ENCODE measurements around the gene DNHD1.

DNA sequence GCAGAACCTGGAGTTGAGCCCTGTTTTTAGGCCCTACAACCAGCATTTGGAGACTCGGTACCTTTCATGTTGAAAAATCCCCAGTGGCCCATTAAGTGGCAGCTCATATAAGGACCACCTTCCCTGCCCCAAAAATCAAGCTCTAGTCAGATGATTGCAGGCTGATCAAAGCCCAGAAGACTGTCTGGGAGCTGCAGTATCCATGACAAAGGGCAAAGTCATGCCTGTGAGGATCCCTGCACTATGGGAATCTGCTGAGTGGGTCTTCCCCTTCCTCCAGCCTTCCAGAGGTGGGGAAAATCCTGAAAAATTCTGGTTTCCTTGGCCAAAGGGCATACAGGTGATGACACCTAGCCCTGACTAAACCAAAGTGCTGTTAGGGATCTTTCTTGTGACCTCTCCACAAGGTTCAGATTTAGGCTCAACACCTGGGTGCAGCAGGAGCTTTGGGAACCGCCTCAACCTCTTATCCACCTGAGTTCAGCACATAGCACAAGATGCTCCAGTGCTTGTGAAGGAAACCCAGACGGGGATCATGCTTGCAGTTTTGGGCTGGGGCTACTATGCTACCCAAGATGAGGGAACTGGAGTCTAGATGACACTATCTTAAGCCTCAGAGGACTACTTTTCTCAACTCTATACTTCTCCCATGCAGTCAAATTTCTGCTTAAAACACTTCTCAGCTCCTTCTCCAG is 22.1 kb upstream of the DNHD1 start:
- TF ChIP-seq RAD21 (IDR thresholded peaks at IDR 0.05; ENCODE audit: low read depth) (no peak), YY1 (IDR thresholded peaks at IDR 0.05; ENCODE audit: low read depth) (no peak), EP300 (IDR thresholded peaks at IDR 0.05; ENCODE audit: borderline replicate concordance) (no peak), NFIC (IDR thresholded peaks at IDR 0.05) (no peak), TAF1 (IDR thresholded peaks at IDR 0.05; ENCODE audit: low read depth) (no peak), EGR1 (IDR thresholded peaks at IDR 0.05) (no peak), CEBPB (IDR thresholded peaks at IDR 0.05) (no peak), CREB1 (IDR thresholded peaks at IDR 0.05; ENCODE audit: low read depth) (no peak), FOXM1 (IDR thresholded peaks at IDR 0.05; ENCODE audit: borderline replicate concordance, low read depth) (no peak), TEAD4 (IDR thresholded peaks at IDR 0.05) (no peak), TCF12 (IDR thresholded peaks at IDR 0.05; ENCODE audit: low read depth) (no peak)
- TF ChIP-seq, protein P1, sequence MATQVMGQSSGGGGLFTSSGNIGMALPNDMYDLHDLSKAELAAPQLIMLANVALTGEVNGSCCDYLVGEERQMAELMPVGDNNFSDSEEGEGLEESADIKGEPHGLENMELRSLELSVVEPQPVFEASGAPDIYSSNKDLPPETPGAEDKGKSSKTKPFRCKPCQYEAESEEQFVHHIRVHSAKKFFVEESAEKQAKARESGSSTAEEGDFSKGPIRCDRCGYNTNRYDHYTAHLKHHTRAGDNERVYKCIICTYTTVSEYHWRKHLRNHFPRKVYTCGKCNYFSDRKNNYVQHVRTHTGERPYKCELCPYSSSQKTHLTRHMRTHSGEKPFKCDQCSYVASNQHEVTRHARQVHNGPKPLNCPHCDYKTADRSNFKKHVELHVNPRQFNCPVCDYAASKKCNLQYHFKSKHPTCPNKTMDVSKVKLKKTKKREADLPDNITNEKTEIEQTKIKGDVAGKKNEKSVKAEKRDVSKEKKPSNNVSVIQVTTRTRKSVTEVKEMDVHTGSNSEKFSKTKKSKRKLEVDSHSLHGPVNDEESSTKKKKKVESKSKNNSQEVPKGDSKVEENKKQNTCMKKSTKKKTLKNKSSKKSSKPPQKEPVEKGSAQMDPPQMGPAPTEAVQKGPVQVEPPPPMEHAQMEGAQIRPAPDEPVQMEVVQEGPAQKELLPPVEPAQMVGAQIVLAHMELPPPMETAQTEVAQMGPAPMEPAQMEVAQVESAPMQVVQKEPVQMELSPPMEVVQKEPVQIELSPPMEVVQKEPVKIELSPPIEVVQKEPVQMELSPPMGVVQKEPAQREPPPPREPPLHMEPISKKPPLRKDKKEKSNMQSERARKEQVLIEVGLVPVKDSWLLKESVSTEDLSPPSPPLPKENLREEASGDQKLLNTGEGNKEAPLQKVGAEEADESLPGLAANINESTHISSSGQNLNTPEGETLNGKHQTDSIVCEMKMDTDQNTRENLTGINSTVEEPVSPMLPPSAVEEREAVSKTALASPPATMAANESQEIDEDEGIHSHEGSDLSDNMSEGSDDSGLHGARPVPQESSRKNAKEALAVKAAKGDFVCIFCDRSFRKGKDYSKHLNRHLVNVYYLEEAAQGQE (IDR thresholded peaks at IDR 0.05; ENCODE audit: low read depth) = no peak
- TF ChIP-seq, protein P2, sequence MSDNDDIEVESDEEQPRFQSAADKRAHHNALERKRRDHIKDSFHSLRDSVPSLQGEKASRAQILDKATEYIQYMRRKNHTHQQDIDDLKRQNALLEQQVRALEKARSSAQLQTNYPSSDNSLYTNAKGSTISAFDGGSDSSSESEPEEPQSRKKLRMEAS (IDR thresholded peaks at IDR 0.05) = no peak
- TF ChIP-seq, protein P3, sequence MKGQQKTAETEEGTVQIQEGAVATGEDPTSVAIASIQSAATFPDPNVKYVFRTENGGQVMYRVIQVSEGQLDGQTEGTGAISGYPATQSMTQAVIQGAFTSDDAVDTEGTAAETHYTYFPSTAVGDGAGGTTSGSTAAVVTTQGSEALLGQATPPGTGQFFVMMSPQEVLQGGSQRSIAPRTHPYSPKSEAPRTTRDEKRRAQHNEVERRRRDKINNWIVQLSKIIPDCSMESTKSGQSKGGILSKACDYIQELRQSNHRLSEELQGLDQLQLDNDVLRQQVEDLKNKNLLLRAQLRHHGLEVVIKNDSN (IDR thresholded peaks at IDR 0.05) = no peak

Measured in Ishikawa (cell line).